GM21367 (cell line): ENCODE results near the gene SHROOM2.

ENCODE experiments used
- ATAC-seq: cut with Tn5 transposase; IDR thresholded peaks from one replicate; pipeline ENCODE4 v1.9.1; 2021; ENCODE audit not compliant: unreplicated experiment

The SHROOM2 gene

DNA sequence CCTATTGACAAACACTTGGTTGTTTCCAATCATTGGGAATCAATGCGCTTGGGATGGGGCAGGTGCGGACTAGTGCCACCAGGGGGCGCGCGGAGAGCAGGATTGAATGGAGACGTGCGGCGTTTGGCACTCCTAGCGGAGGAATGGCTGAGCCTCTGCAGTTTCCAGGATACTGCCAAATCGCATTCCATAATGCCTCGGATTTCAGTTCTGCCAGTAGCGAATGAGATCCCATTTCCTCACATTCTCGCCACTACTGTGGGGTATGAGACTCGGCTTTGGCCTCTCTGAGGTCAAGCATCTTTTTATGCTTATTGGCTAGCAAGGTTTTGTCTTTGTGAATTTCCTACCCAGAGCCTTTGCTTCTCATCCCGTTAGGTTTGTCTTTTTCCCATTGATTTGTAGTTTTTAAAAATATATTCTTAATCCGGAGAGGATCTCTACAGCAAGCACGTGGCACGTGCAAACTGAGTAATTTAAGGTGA, 209.7 kb downstream of the SHROOM2 start:
- ATAC-seq, result no peak

DNA sequence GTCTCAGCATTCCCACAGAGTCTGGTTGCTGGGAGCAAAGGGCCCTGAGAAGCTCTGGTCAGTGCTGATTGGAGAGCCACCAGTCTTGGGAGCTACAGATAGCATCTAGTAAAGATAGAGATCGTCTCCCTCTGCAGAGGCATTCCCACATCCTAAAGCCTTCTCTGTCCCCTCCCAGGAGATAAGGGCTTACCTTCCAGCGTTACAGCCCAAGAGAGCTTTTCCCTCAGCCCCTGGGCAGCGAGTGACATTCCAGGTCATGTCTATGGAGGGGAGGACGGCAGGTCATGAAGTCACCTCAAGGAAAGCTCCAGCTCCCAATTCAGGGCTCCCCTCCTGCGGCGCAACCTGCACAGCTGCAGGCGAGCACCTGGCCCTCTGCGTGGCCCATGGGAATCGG, 210.8 kb downstream of the SHROOM2 start:
- no peak for ATAC-seq

DNA sequence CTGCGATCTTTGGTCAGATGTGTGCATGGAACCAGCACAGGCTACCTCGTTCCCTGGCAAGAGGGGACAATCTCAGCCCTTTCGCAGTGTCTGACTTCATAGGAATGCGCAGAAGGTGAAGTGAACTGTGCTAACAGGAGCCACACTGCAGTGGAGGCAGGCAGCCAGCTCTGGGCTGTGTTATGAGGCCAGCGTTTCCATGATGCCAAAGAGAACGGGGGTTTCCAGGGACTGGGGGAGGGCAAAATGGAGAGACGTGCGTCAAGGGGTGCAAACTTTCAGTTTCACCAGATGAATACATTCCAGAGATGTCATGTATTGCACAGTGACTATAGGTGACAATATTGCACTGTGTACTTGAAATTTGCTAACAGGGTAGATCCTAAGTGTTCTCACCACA, 211.3 kb downstream of the SHROOM2 start:
- ATAC-seq, result peak; percentile 44
